ENCODE data around the gene UTRN.

Gene UTRN

GRCh38 chr6:144283646-144284477 is 1.3 kb upstream of the UTRN start:
- DNase-seq (ENCODE audit: low read depth in 2 of 2, low spot score in 1 of 2), result no peak

DNA sequence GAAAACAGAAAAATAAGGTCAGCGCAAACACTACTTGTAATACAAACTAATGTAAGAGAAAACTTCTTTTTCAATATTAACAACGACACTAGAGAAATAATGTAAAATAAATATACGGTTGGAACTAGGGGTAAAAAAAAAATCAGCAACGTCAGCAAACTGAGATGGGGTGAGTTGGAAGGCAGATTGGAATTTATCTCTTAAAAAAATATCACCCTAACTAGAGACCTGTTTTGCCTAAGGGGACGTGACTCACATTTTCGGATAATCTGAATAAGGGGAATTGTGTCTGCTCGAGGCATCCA is 705 bp upstream of the UTRN start:
- no peak for DNase-seq (ENCODE audit: low read depth in 2 of 2, low spot score in 1 of 2)

DNA sequence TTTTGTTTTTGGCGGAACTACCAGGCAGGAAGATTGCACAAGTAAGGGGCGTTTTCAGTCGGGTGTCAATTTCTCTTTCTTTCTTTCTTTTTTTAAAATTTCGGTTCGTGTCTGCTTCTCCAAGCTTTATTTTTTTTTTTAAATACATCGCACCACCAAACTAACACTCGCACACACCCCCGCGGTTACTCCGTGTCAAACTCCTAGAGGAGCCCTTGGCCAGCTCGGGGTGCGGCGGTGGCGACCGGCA is 338 bp downstream of the UTRN start:
- no peak for DNase-seq (ENCODE audit: low read depth in 2 of 2, low spot score in 1 of 2)

DNA sequence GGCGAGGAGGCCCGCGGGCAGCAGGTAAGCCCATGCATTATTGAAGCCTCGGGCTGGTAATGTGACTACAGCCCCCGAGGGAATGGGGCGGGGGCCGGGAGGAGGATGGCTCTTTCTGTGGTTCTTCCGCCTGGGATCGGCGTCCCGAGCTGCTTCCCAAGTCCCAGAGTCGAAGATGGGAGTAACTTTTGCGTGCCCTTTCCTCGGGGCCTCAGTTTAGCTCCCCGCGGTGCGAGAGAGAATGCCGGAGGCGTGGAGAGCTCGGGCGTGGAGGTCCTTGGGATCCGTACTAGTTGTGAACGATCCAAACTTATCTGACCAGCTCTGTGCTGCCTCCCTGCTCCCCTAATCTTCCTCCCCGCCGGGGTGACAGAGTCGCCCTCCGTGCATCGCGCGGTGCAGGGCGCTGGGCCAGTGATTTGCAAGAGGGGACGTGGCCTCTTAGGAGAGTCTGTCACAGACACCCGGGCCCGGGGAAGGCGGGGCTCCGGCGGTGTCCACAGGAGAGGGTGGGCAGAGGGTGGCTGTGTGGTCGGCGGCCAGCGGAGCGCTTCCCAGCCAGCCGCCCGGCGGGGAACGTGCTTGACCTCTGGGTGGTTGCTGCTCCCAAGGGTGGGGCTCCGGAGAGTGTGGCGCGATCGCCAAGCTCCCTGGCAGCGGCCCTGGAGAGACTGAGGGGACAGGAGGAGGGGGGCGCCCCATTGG is 815 bp downstream of the UTRN start:
- no peak for DNase-seq (ENCODE audit: low read depth in 2 of 2, low spot score in 1 of 2)

DNA sequence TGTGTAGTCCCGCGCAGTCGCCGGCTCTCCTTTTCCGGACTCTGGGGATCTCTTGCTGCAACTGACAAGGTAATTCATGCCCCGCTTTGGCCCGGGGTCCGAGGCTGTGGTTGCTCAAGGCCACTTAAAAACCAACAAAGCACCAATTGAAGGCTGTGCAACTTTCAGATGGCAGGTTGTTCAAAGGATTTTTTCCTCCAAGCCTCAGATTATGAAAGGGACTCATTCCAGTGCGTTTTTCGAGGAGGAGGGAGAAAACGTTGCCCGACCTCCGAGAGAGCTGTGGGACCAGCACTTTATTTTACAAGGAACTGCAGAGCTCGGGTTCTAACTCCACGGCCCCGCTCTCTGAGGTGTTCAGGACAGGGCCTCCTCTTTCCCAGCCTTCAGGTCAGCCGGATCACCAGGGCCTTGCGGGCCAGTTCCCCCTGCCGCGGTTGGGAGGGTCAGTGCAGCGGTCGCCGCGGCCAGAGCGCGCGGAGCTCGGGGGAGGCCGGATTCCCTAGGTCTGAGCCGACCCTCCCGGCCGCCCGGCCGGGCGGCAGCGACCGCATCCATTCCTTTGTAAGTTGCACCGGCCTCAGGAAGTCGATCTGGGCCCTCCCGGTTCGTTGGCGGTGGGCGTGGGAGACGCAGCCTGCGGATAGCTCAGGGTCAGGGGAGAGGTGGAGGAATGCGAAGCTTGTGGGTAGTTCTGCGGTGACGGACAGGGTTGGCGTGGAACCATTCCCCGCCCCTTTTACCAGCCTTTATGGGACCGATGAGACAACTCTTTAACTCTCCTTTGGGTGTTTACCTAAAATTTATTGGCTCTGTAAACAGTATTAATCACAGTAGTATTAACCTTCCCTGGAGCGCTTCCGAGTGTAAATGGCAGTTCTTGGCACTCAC is 1.6 kb downstream of the UTRN start:
- DNase-seq (ENCODE audit: low read depth in 2 of 2, low spot score in 1 of 2), result no peak

- DNase-seq (ENCODE audit: low read depth in 2 of 2, low spot score in 1 of 2), result no peak
Measured at GRCh38 chr6:144289006-144289405, 3.9 kb downstream of the UTRN start.

- DNase-seq (ENCODE audit: low read depth in 2 of 2, low spot score in 1 of 2), result no peak
Measured at GRCh38 chr6:144292372-144292771, 7.2 kb downstream of the UTRN start.

DNA sequence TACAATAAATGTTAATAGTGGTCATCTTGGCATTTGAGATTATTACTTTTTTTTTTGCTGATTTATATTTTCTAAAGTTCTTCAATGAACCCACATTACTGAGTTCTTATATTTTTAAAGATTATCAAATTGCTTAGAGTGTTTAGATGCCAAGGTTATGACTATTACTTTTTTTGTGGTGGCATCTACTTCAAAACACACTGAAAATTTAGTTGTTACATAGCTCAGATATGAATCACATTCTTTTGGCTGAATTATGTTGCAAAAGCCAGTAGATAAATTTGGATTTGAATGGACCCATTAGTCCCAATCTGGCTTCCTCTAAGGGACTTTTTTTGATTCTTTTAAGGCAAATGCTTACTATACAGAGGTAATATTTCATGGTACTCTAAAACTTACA is 8.9 kb downstream of the UTRN start:
- DNase-seq (ENCODE audit: low read depth in 2 of 2, low spot score in 1 of 2), result no peak

GRCh38 chr6:144295211-144295610 is 10.1 kb downstream of the UTRN start:
- DNase-seq (ENCODE audit: low read depth in 2 of 2, low spot score in 1 of 2), result no peak

DNA sequence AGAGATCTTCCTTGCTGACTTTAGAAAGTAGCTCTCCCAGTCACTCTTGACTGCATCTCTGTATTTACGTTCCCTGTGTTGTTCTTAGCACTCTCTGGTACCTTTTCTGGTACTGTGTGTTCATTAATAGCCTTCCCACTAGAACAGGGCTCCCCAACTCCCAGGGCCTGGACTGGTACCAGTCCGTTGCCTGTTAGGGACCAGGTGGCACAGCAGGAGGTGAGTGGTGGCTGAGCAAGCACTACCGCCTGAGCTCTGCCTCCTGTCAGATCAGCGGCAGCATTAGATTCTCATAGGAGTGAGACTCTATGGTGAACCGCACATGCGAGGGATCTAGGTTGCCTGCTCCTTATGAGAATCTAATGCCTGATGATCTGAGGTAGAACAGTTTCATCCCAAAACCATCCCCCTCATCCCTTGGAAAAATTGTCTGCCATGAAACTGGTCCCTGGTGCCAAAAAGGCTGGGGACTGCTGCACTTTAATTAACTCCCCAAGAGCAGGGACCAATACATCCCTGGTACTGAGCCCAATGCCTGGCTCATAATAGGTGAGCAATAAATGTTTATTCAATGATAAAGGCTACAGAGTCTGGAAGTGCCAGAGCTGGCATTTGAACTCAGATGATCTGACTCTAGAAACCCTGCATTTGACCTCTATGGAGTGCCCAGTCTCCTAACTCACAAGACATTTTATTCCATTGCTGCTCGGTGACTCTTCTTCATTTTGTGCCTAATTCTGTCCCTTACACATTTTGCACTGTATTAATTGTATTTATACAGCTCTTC is 11.0 kb downstream of the UTRN start:
- no peak for DNase-seq (ENCODE audit: low read depth in 2 of 2, low spot score in 1 of 2)

DNA sequence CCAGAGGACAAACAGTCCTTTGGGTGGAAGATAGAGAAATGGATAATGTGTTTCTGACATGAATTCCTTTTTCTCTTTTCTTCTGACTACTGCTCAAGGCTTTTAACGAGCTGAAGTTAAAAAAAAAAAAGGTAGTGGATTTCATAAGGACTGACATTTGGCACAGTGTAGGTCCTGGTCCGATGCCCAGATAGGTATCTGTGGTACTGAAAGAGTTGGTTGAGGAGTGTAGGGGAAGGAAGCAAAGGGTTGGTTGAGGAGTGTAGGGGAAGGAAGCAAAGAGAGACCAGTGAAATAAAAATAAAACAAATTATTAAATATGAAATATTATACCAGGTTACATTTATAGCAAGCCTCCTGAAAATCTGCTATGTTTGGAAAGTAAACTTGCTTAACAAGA is 11.8 kb downstream of the UTRN start:
- DNase-seq (ENCODE audit: low read depth in 2 of 2, low spot score in 1 of 2), result no peak

DNA sequence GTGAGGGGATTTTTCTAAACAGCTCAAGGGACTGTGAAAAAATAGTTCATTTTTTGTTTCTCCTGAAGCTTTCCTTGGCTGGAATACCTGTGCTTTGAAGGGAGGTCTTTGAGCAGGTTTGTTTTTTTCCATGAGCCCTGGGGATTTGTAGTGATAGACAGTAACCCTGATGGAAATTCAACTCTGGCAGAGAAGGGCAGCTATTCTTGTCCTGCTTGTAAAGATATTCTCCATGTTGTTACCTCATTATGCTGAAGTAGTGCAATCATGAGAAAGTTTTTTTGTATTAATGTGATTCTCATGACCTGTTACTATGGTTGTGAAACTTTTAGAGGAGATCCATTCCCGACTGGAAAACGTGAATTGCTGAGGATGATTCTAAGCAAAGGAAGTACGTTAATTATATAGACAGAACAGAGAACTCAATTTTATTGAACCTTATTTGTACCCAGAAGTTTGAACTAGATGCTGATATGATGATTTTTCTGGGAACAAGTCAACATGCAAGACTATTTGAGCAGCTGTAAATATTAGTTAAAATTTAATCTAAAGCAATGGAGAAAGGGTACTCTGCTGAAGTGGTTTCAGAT is 12.5 kb downstream of the UTRN start:
- no peak for DNase-seq (ENCODE audit: low read depth in 2 of 2, low spot score in 1 of 2)

- no peak for DNase-seq (ENCODE audit: low read depth in 2 of 2, low spot score in 1 of 2)
Measured at GRCh38 chr6:144298194-144298593, 13.1 kb downstream of the UTRN start.

DNA sequence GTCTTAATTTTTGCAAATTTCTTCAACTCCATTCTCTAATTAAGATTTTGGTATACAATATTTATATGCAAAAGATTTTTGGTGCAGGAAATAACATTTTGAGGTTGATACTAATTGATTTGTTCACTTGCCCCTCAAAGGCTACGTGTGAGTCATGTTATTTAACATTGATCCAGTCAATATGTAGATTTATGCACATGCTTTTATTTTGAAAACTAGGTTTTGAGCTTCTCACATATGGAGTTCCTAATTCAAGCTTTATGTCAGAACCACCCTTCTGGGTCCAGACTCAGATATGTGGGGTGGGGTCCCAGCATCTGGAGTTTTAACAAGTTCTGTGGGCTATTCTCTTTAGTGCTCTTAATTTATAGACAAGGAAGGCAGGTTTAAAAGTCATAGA is 13.8 kb downstream of the UTRN start:
- DNase-seq (ENCODE audit: low read depth in 2 of 2, low spot score in 1 of 2), result no peak

GRCh38 chr6:144302701-144303372 is 17.7 kb downstream of the UTRN start:
- DNase-seq (ENCODE audit: low read depth in 2 of 2, low spot score in 1 of 2), result no peak

- no peak for DNase-seq (ENCODE audit: low read depth in 2 of 2, low spot score in 1 of 2)
Measured at GRCh38 chr6:144304223-144304848, 19.2 kb downstream of the UTRN start.

DNA sequence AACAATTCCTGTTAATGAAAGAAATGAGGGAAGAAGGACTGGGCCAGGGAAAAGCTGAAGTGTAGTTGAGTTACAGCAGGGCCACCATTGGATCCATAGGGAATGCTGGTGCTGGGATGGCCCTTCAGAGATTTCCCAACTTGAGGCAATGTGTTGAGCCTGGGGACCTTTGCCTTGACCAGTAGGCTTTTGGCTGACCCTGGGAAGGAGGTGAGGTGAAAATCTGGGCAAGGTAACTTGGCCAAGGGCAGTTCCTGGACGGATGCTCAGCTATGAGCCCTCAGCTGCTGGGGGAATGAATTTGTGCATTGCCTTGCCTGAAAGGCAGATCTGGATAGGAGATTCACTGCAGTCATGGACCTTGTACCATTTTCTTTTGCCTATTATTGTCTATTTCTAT is 20.4 kb downstream of the UTRN start:
- DNase-seq (ENCODE audit: low read depth in 2 of 2, low spot score in 1 of 2), result no peak

- no peak for DNase-seq (ENCODE audit: low read depth in 2 of 2, low spot score in 1 of 2)
Measured at GRCh38 chr6:144305985-144306384, 20.9 kb downstream of the UTRN start.

DNA sequence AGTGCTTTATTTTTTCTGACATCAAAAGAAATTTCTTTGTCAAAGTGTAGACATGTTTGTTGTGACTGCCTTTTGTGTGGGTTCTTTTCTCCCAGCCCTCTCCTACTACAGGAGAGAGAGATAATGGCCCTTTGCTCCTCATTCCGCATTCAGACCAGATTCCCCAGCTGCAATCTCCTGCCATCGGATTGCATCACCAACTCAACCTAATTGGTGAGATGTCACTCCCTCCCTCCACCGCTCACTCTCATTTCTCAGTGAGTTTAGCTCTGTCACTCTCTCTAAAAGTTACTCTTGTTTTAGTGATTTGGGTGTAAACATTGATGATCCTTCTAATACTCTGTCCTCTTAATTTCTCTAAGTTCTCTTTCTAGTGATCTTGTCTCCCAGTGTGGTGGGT is 22.7 kb downstream of the UTRN start:
- no peak for DNase-seq (ENCODE audit: low read depth in 2 of 2, low spot score in 1 of 2)

- DNase-seq (ENCODE audit: low read depth in 2 of 2, low spot score in 1 of 2), result no peak
Measured at GRCh38 chr6:144310765-144311164, 25.6 kb downstream of the UTRN start.
